Left colon (tissue), 2 donors: Measurements from ENCODE around the gene AZIN2. TPM values are rescaled to one million over a fixed set of nuclear protein-coding genes. Genes with fewer than 3 reads are reported as not detected.
A peak's percentile ranks its signal among the peaks of the same experiment; 100 is the strongest.
"Not testable (repeated sequence)": the region's sequence is repeated elsewhere in the genome, so short reads cannot be mapped to it uniquely, and the experiment has no call there.

Experiments
- ATAC-seq: fragments of 200-7000 bp; cut with Tn5 transposase; one replicate; pipeline ENCODE4 v1.9.1; 2020; ENCODE audit warnings: mild to moderate bottlenecking, moderate library complexity
- DNase-seq, 2 donors: peaks; one replicate each; pipeline ENCODE4 v3.0.0-alpha.2; 2020
- intact Hi-C, 2 donors: fragments of 100-400 bp; cut with DNase I in 1 of 2; cut with micrococcal nuclease in 1 of 2; formaldehyde crosslinking; loops; one replicate each; pipeline versions ENCODE4 v1.11.2 to v1.14.0; 2022; cut with DNase I, micrococcal nuclease
- total RNA-seq, 2 donors: library from RNA; stranded (reverse); fragmentation: NEBNext Ultra II Directional; extraction: Animal tissue kit (Norgen Biotek cat#: 25700); gene quantifications; one replicate each; pipeline ENCODE4 v1.2.1, GENCODE V29; 2021
- donor health status: DM: no; HTN: no; CAD: no.
- donor health status: DM: yes; HTN: yes; CAD: no.

Gene AZIN2
- total RNA-seq, 2 donors from 2014 or later: 10.1 to 22.7 TPM

DNA sequence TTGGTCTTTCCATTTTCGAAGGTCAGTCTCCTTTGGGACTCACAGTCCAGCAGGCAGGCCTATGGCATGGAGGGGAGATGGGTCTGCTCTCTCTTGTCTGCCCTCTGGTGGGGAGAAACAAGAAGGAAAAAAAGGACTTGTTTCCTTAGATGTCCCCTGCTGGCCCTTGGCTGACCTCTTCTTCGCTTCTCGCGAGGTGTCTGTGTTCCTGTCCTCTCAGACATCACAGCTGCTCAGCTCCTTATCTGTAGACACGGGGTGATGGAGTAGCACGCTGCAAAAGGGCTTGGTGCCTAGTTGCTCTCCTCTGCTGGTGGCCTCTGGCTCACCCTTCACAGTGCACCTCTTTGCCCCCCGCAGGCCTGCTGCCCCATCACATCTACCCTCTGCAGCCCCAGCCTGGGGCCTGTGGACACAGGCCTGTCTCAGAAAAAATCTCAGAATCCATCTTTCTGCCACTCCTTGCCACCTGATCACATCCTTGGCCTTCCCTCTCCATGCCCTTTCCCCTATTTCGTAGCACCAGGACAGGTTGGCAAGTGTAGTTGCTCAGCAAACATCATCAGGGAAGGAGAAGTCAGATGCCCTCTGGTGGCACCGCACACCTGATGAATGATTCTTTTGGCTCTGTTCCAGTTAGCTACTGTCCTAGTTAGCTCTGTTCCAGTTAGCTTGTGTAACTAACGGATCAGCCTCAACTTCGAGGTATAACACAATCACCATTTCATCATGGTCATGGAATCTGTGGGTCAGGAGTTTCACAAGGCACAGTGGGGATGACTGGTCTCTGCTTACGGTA, 25.5 kb upstream of the AZIN2 start:
- ATAC-seq: peak; percentile 76

GRCh38 chr1:33056426-33056825, 24.5 kb upstream of the AZIN2 start:
- intact Hi-C loops: loop anchor here in 1 of 2 donors (5.0 kb wide), 1 partner anchor 124 kb away; no protein-coding TSS in a partner anchor

More for the DNA sequence above, 25.5 kb upstream of the AZIN2 start:
- peak; percentile 67 to 82 for DNase-seq
- intact Hi-C loops: loop anchor here in 1 of 2 donors (5.0 kb wide), 1 partner anchor 123 kb away; no protein-coding TSS in a partner anchor

DNA sequence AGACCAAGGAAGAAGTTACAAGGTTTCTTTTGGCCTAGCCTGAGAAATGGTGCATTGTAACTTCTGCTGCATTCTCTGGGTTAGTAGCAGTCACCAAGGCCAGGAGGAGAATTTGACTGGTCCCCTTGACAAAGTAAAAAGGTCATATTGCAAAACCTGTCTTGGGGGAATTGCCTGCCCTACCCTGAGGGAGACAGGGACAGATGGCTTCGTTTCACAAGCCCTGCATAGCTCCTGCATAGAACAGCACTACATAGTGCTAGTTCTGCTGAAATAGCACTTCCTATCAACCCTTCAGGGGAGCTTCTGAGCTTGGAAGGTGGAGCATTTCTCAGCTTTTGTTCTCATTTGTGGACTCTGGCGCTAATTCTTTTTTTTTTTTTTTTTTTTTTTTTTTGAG, 23.9 kb upstream of the AZIN2 start:
- intact Hi-C loops: loop anchor here in 1 of 2 donors (5.0 kb wide), 1 partner anchor 125 kb away; no protein-coding TSS in a partner anchor
- ATAC-seq (no peak), DNase-seq (no peak)

More at GRCh38 chr1:33056426-33056825, 24.5 kb upstream of the AZIN2 start:
- no peak for ATAC-seq
- DNase-seq: no peak

DNA sequence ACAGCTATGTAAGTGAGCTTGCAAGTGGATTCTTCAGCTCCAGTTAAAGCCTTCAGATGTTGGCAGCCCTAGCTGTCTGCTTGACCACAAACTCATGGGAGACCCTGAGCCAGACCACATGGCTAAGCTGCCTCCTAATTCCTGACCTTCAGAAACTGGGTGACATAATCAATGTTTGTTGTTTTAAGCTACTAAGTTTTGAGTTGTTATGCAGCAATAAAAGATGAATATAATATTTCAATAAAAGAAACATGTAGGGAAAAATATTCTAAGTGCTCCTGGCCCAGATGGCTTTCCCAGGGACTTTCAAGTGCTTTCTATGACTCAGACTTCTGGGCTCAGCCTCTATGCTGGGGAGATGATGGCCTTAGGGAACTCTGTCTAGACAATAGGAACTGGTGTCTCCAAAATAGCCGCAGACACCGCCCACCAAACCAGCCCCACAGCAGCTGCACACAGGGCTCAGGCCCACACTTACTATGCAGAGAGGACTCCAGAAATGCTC, 20.3 kb upstream of the AZIN2 start:
- ATAC-seq (no peak), DNase-seq (no peak)
- intact Hi-C loops: no loop called here

GRCh38 chr1:33061834-33062233, 19.1 kb upstream of the AZIN2 start:
- intact Hi-C loops: no loop called here
- ATAC-seq (no peak), DNase-seq (no peak)

- intact Hi-C loops, ATAC-seq: not testable (repeated sequence)
- peak in 1 of 2 donors; percentile 40 for DNase-seq
Observed at GRCh38 chr1:33064284-33064683, 16.7 kb upstream of the AZIN2 start.

GRCh38 chr1:33065301-33065700, 15.7 kb upstream of the AZIN2 start:
- intact Hi-C loops: no loop called here
- ATAC-seq: no peak
- DNase-seq: no peak

DNA sequence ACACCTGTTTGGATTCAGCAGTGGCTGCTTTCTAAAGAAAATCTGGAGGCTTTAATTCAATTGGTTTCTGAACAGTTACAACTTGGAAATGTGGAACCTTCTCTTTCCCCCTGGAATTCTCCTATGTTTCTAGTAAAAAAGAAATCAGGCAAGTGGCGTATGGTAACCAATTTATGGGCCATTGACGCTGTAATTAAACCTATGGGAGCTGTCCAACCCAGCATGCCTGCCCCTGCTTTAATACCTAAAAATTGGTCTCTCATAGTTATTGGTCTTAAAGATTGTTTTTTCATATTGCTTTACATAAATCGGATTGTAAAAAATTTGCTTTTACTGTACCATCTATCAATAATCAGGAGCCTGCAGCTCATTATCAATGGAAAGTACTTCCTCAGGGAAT, 14.5 kb upstream of the AZIN2 start:
- ATAC-seq, DNase-seq, intact Hi-C loops: not testable (repeated sequence)

GRCh38 chr1:33068108-33068507, 12.8 kb upstream of the AZIN2 start:
- DNase-seq, ATAC-seq, intact Hi-C loops: not testable (repeated sequence)

DNA sequence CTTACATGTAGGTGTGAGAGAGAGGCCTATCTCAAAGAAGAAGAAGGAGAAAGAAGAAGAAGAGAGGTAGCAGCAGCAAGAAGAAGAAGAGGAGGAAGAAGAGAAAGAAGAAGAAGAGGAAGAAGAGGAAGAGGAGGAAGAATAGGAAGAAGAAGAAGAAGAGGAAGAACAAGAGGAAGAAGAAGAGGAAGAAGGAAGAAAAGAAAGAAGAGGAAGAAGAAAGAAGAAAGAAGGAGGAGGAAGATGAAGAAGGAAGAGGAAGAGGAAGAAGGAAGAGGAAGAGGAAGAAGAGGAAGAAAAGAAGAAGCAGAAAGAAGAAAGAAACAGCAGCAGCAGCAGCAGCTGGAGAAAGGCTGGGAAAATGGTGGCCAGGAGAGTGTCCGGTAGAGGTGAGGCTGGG, 10.3 kb upstream of the AZIN2 start:
- ATAC-seq (no peak), DNase-seq (no peak)
- intact Hi-C loops: no loop called here

GRCh38 chr1:33072707-33073106, 8.2 kb upstream of the AZIN2 start:
- ATAC-seq: no peak
- intact Hi-C loops: no loop called here
- no peak for DNase-seq

DNA sequence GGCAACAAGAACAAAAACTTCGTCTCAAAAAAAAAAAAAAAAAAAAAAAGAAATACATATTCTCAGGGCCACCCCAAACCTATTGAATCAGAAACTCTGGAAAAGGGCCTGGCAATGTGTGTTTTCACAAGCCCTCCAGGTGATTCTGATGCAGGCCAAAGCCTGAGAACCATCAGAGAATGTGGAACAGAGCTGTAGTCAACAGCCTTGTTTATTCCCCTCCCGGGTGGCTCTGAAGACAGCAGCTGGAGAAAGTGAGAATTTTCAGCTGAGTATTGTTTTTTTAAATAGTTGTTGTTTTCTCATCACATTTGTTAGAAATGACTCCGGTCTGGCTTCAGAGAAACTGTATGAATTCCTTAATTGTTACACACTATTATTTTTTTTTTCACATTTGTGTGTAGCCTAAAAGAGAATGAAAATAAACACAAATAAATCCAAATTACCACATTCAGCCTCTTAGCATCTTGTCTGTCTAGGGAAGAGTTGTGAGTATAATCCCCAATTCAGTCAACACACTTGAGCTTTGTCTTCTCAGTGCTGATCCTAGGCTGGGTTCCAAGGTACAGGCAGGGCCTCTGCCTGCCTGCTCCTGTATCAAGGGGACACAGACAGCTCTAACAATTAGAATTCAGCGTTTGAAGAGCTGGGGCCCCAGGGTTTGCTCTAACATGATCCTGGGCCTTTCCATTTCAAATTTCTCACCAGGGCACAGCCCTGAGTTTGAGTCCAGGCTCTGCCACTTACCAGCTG, 6.6 kb upstream of the AZIN2 start:
- no peak for ATAC-seq
- intact Hi-C loops: no loop called here
- no peak for DNase-seq

- intact Hi-C loops: no loop called here
- ATAC-seq (no peak), DNase-seq (no peak)
Observed at GRCh38 chr1:33078030-33078591, 2.8 kb upstream of the AZIN2 start.

- intact Hi-C loops: loop anchor here in 1 of 2 donors (10.0 kb wide), 1 partner anchor 146 kb away; no protein-coding TSS in a partner anchor
- ATAC-seq (no peak), DNase-seq (no peak)
Observed at GRCh38 chr1:33080373-33080772, 580 bp upstream of the AZIN2 start.

- DNase-seq: peak in 1 of 2 donors; percentile 30
Observed at GRCh38 chr1:33081554-33082305, 777 bp downstream of the AZIN2 start.

DNA sequence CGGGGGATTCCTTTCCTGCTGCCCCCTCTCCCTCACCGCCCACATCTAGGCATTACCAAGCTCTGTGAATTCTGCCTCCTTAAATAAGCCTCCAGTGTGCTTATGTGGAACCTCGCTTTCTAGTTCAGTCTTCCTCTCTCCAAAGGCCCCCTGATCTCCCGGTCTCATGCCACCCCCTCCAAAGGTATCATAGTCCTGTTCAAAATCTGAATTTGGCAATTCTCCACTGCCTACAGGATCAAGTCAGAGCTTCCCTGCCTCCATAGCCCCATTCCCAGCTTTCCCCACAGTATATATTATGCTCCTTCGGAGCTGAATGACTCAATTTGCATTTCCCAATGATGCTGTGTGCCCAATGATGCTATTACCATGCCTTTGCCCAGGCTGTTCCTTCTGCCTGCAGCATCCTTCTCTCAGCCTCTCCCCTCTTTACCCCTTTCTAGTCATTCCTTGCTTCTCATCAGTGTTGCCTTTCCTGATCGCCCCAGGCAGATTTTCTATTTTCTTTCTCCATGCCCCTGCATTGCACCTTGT, 1.7 kb downstream of the AZIN2 start:
- ATAC-seq (no peak), DNase-seq (no peak)
- intact Hi-C loops: loop anchor here in 1 of 2 donors (10.0 kb wide), 1 partner anchor 148 kb away; no protein-coding TSS in a partner anchor

More at GRCh38 chr1:33081554-33082305, 777 bp downstream of the AZIN2 start:
- peak; percentile 23 for ATAC-seq
- intact Hi-C loops: loop anchor here in 1 of 2 donors (10.0 kb wide), 1 partner anchor 147 kb away; no protein-coding TSS in a partner anchor

DNA sequence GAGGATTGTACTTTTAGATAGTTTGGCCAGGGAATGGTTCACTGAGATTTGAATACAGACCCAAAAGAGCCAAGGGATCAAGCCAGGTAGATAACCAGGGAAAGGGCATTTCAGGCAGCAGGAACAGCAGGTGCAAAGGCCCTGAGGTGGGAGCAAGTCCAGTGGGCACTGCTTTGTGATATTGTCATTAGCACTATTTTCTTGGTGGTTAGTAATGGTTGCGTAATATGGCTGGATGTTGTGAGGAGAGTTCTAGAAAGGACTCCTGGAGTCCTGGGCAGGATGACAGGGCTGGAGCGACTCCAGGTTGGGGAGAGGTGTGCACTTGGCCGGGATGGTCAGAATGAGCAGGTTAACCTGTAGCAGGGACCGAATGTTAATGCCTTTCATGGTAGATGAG, 4.4 kb downstream of the AZIN2 start:
- intact Hi-C loops: loop anchor here in 1 of 2 donors (10.0 kb wide), 1 partner anchor 151 kb away; no protein-coding TSS in a partner anchor
- no peak for ATAC-seq
- DNase-seq: no peak

DNA sequence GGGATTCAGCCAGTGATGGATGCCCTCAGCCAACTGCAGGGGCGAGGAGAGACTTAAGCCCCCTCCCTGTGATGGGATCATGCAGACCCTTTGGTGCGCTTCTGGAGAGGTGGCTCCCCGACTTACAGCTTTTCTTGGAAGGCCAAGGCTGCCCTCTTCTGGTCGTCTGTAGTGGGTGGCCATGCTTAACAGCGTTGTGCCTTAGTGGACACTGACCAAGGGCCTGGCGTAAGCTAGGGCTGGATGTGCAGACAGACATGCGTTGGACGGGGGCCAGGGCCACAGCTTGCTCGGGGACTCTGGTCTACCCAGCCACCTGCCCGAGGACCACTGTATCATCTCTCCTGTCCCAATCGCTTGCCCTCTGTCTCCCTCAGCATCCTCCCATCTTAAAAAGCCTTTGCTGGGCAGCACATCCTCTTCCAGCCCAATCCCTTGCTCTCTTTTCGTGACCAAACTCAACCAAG, 5.5 kb downstream of the AZIN2 start:
- peak; percentile 72 for ATAC-seq
- peak; percentile 63 to 80 for DNase-seq
- intact Hi-C loops: loop anchor here in 1 of 2 donors (10.0 kb wide), 1 partner anchor 152 kb away; no protein-coding TSS in a partner anchor
